ENCODE results near the gene LRP2.
"Not testable (repeated sequence)": the region's sequence is repeated elsewhere in the genome, so short reads cannot be mapped to it uniquely, and the experiment has no call there.

The LRP2 gene

GRCh38 chr2:169345486-169346437, 16.6 kb downstream of the LRP2 start:
- DNase-seq = no peak

- DNase-seq = no peak
Observed at GRCh38 chr2:169344736-169345485, 17.4 kb downstream of the LRP2 start.

- DNase-seq = no peak
Observed at GRCh38 chr2:169343202-169343601, 19.1 kb downstream of the LRP2 start.

- no peak for DNase-seq
Observed at GRCh38 chr2:169339657-169340056, 22.7 kb downstream of the LRP2 start.

- no peak for DNase-seq
Observed at GRCh38 chr2:169336695-169337094, 25.6 kb downstream of the LRP2 start.

- DNase-seq = no peak
Observed at GRCh38 chr2:169330555-169331198, 31.7 kb downstream of the LRP2 start.

GRCh38 chr2:169329688-169330554, 32.4 kb downstream of the LRP2 start:
- no peak for DNase-seq

GRCh38 chr2:169328785-169329184, 33.5 kb downstream of the LRP2 start:
- DNase-seq = no peak

- DNase-seq = not testable (repeated sequence)
Observed at GRCh38 chr2:169327837-169328236, 34.5 kb downstream of the LRP2 start.

GRCh38 chr2:169325886-169326285, 36.4 kb downstream of the LRP2 start:
- DNase-seq = not testable (repeated sequence)

GRCh38 chr2:169324581-169325260, 37.6 kb downstream of the LRP2 start:
- DNase-seq = no peak

- no peak for DNase-seq
Observed at GRCh38 chr2:169323841-169324240, 38.5 kb downstream of the LRP2 start.

- DNase-seq = no peak
Observed at GRCh38 chr2:169320561-169320960, 41.8 kb downstream of the LRP2 start.

- no peak for DNase-seq
Observed at GRCh38 chr2:169315357-169315756, 47.0 kb downstream of the LRP2 start.

GRCh38 chr2:169308349-169308748, 54.0 kb downstream of the LRP2 start:
- not testable (repeated sequence) for DNase-seq

- not testable (repeated sequence) for DNase-seq
Observed at GRCh38 chr2:169304689-169305088, 57.6 kb downstream of the LRP2 start.

- no peak for DNase-seq
Observed at GRCh38 chr2:169303579-169304305, 58.6 kb downstream of the LRP2 start.

- no peak for DNase-seq
Observed at GRCh38 chr2:169302364-169302763, 60.0 kb downstream of the LRP2 start.

- no peak for DNase-seq
Observed at GRCh38 chr2:169301596-169302335, 60.6 kb downstream of the LRP2 start.

Measured in CD4-positive, alpha-beta T cell treated with Interleukin-17A for 4 hours (primary cell).